ENCODE data around the gene MRPL4. TPM values are rescaled to one million over a fixed set of nuclear protein-coding genes. Genes with fewer than 3 reads are reported as not detected.

The MRPL4 gene
- total RNA-seq, 1 experiment from 2014 or later, result 85.9 TPM

GRCh38 chr19:10306327-10306726 is 54.3 kb downstream of the MRPL4 start:
- H3K4me1 Mint-ChIP-seq (ENCODE audit: low read depth, unreplicated experiment), result no peaks in the 10 kb centered on the region
- no peaks in the 10 kb centered on the region for H3K4me1 ChIP-seq
- BruUV-seq (replicated peaks), result no TSS peak
- H3K27ac Mint-ChIP-seq (ENCODE audit: unreplicated experiment), result no peak overlapping the region
- no peak for DNase-seq
- intact Hi-C loops (cut with micrococcal nuclease; ENCODE audit: unreplicated experiment), result no loop called here
- H3K27me3 Mint-ChIP-seq (ENCODE audit: insufficient read depth, unreplicated experiment), result no peaks in the 10 kb centered on the region
- no peaks in the 10 kb centered on the region for H3K9me3 Mint-ChIP-seq (ENCODE audit: unreplicated experiment)
- H3K9me3 ChIP-seq, result no peaks in the 10 kb centered on the region
- POLR2A ChIA-PET, result interaction anchor here (0.6 kb wide), 1 partner anchor 113 kb away, joined by 3 read pairs; no protein-coding TSS in a partner anchor
- H3K4me3 ChIP-seq (ENCODE audit: low read depth, low read length), result no peak overlapping the region
- no peaks in the 10 kb centered on the region for H3K27me3 ChIP-seq (replicated peaks; ENCODE audit: control insufficient read depth, insufficient read depth, low read length)
- no peaks in the 10 kb centered on the region for H3K36me3 ChIP-seq (ENCODE audit: control insufficient read depth, insufficient read depth, low read length)
- H3K36me3 Mint-ChIP-seq (ENCODE audit: insufficient read depth, unreplicated experiment), result no peaks in the 10 kb centered on the region
- CTCF ChIA-PET, result no interaction called here
- H3K4me3 Mint-ChIP-seq (ENCODE audit: unreplicated experiment), result no peak overlapping the region
- no peak for TF ChIP-seq CTCF (IDR thresholded peaks at IDR 0.05; ENCODE audit: insufficient read depth in 1 of 2, low read depth in 1 of 2, low read length in 1 of 2, severe bottlenecking in 1 of 2, unreplicated experiment in 1 of 2)

- intact Hi-C loops (cut with micrococcal nuclease; ENCODE audit: unreplicated experiment), result no loop called here
- no peaks in the 10 kb centered on the region for H3K9me3 Mint-ChIP-seq (ENCODE audit: unreplicated experiment)
- Histone ChIP-seq H3K9me3 (no peaks in the 10 kb centered on the region), H3K36me3 (ENCODE audit: control insufficient read depth, insufficient read depth, low read length) (no peaks in the 10 kb centered on the region), H3K4me3 (ENCODE audit: low read depth, low read length) (no peak within 1 kb of the TSS), H3K4me1 (no peaks in the 10 kb centered on the region), H3K27me3 (replicated peaks; ENCODE audit: control insufficient read depth, insufficient read depth, low read length) (no peaks in the 10 kb centered on the region)
- no peaks in the 10 kb centered on the region for H3K27me3 Mint-ChIP-seq (ENCODE audit: insufficient read depth, unreplicated experiment)
- POLR2A ChIA-PET, result no interaction called here
- CTCF ChIA-PET, result no interaction called here
- peaks cover 6% of the 10 kb centered on the region for H3K36me3 Mint-ChIP-seq (ENCODE audit: insufficient read depth, unreplicated experiment)
- BruUV-seq (replicated peaks), result no TSS peak
- peaks cover under 1% of the 10 kb centered on the region for H3K4me1 Mint-ChIP-seq (ENCODE audit: low read depth, unreplicated experiment)
- no peak within 1 kb of the TSS for H3K4me3 Mint-ChIP-seq (ENCODE audit: unreplicated experiment)
- H3K27ac Mint-ChIP-seq (ENCODE audit: unreplicated experiment), result no peak within 1 kb of the TSS
- DNase-seq, result no peak
- no peak for TF ChIP-seq CTCF (IDR thresholded peaks at IDR 0.05; ENCODE audit: insufficient read depth in 1 of 2, low read depth in 1 of 2, low read length in 1 of 2, severe bottlenecking in 1 of 2, unreplicated experiment in 1 of 2)
Measured at GRCh38 chr19:10309423-10309822, 57.4 kb downstream of the MRPL4 start, which contains the start of gene ZGLP1. ZGLP1 (minus strand) TSS chr19:10309815.

Small RNAs within 50 kb of the gene (microRNA-seq; reads per million reads assigned to microRNA genes)
- not detected for gene MIR4322

Other genes starting within 250 kb of the MRPL4 start
- not detected in 2 replicates for gene COL5A3, start 241.7 kb upstream of the MRPL4 start, total RNA-seq (2022)
- not detected in 2 replicates for gene RDH8, start 238.7 kb upstream of the MRPL4 start, total RNA-seq (2022)
- 3.6 and 6.2 TPM in 2 replicates for gene SHFL, start 165.9 kb upstream of the MRPL4 start, total RNA-seq (2022)
- gene ANGPTL6, start 149.5 kb upstream of the MRPL4 start, total RNA-seq (2022), result 0.23 and 0.49 TPM in 2 replicates
- gene PPAN, start 145.9 kb upstream of the MRPL4 start, total RNA-seq (2022), result 61.0 and 62.8 TPM in 2 replicates
- 18.4 and 18.6 TPM in 2 replicates for gene P2RY11, start 140.5 kb upstream of the MRPL4 start, total RNA-seq (2022)
- gene EIF3G, start 132.3 kb upstream of the MRPL4 start, total RNA-seq (2022), result 214 and 229 TPM in 2 replicates
- 144 and 171 TPM in 2 replicates for gene DNMT1, start 57.3 kb upstream of the MRPL4 start, total RNA-seq (2022)
- gene S1PR2, start 20.9 kb upstream of the MRPL4 start, total RNA-seq (2022), result 6.2 and 7.2 TPM in 2 replicates
- 15.7 and 17.9 TPM in 2 replicates for gene ICAM1, start 18.9 kb downstream of the MRPL4 start, total RNA-seq (2022)
- 9.0 and 9.4 TPM in 2 replicates for gene ICAM4, start 34.7 kb downstream of the MRPL4 start, total RNA-seq (2022)
- 2.5 and 3.2 TPM in 2 replicates for gene ICAM5, start 37.7 kb downstream of the MRPL4 start, total RNA-seq (2022)
- gene ZGLP1, start 57.6 kb downstream of the MRPL4 start, total RNA-seq (2022), result 2.5 and 3.8 TPM in 2 replicates
- gene FDX2, start 63.8 kb downstream of the MRPL4 start, total RNA-seq (2022), result 28.7 and 30.3 TPM in 2 replicates
- gene RAVER1, start 81.3 kb downstream of the MRPL4 start, total RNA-seq (2022), result 53.9 and 55.1 TPM in 2 replicates
- 6.9 and 9.8 TPM in 2 replicates for gene ICAM3, start 87.4 kb downstream of the MRPL4 start, total RNA-seq (2022)
- 124 and 134 TPM in 2 replicates for gene TYK2, start 128.4 kb downstream of the MRPL4 start, total RNA-seq (2022)
- gene CDC37, start 151.3 kb downstream of the MRPL4 start, total RNA-seq (2022), result 154 and 164 TPM in 2 replicates
- 3.6 and 3.7 TPM in 2 replicates for gene PDE4A, start 168.3 kb downstream of the MRPL4 start, total RNA-seq (2022)